Activated naive CD4-positive, alpha-beta T cell treated with Interleukin-2 at 50 U/mL for 16 hours (primary cell): ENCODE data around the gene ZNF559.

Experiments used
- DNase-seq: peaks from one replicate; pipeline ENCODE4 v3.0.0-alpha.2; 2020

ZNF559 gene

DNA sequence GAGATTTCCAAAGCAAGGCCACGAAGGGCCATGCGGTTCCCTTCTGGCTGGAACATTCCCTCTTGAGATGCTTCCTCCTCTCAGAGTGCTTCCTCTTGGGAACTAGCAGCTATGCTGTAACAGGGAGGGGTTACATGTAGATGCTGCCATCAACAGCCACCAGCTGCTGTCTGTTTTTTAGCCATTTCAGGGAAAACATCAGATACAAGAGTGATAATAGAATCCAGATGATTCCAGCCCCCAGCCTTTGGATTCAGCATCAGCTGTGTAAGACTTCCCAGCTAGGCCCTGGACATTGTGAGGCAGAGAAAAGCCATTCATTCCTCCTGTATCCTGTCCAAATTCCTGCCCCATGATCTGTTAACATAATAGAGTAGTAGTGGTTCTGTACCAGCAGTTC lies 30.7 kb downstream of the ZNF559 start:
- no peak for DNase-seq

DNA sequence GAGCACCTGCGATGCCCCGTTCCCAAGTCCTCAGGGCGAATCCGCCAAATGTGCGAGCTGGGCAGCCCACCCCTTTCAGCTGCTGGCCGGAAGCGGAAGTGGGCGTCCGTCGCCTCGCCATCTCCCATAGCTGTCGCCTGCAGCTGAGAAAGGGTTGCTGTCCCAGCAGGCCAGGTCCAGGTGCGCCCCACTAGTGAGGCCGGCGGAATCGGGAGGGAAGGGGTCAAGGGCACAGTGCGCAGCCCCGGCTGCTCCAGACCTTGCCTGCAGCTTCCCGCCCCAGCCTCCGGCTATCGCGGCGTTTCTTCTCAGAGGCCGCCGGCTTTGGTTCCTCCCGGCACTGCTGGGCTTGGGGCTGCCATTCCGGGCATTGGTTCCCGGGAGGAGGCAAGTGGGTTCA lies 38.9 kb downstream of the ZNF559 start, which contains the start of gene ZNF177:
Gene ZNF177 (plus strand): TSS at position 109 of the 400 bp plus-strand sequence. CDS start 15,299 bp downstream, outside the sequence.
- no peak for DNase-seq

- DNase-seq = no peak
Observed at GRCh38 chr19:9370738-9371619, 47.0 kb downstream of the ZNF559 start.

DNA sequence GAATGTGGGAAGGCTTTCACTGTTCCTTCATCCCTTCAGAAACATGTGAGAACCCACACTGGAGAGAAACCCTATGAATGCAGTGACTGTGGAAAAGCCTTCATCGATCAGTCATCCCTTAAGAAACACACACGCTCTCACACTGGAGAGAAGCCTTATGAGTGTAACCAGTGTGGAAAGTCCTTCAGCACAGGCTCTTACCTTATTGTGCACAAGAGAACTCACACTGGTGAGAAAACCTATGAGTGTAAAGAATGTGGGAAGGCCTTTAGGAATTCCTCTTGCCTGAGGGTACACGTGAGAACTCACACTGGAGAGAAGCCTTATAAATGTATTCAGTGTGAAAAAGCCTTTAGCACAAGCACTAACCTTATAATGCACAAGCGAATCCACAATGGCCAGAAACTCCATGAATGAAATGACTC lies 57.4 kb downstream of the ZNF559 start:
- DNase-seq = no peak
